Adrenal gland (tissue), 5 donors: ENCODE data around the gene RAF1.

Experiments used
- CTCF ChIP-seq, 6 experiments: fragments of 450-650 bp in 4 of 6; fragments of 200-600 bp in 2 of 6; sonication (generic) in 1 of 6; IDR thresholded peaks; 1 replicate in 5 of 6; 2 replicates in 1 of 6; pipeline versions ENCODE4 v1.5.1 to v1.8.0; 2016 to 2021; ENCODE audit warnings: antibody characterized with exemption in 6 of 6, mild to moderate bottlenecking in 2 of 6, moderate library complexity in 1 of 6
- POLR2A ChIP-seq, 2 donors: fragments of 450-650 bp; IDR thresholded peaks; one replicate each; pipeline ENCODE4 v1.6.1; 2017; ENCODE audit warnings: antibody characterized with exemption in 2 of 2, mild to moderate bottlenecking in 2 of 2, moderate library complexity in 1 of 2
- donor health status: DM: no; HTN: no; CAD: no.

DNA sequence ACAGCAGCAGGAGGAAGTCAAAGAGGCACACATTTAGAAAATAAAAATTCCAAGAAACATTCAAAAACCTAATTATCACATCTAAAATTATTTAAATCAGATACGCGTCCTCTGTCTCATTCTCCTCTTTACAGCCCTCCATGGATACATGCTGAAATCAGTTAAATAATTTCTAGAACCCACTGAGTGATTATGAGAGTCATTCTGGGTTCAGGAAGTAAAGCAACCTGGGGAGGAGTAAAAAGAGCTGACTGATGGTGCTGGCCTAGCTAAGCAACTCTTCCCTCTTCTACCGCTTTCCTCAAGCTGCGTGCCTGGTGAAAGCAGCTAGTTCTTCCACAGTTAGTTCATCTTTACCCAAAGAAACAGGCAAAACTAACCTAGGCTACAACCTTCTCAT is 48.7 kb downstream of the RAF1 start:
- TF ChIP-seq CTCF (IDR thresholded peaks at IDR 0.05) (no peak), POLR2A (IDR thresholded peaks at IDR 0.05) (no peak)
